ENCODE results near the gene DENND2A.

- TF ChIP-seq YY1 (IDR thresholded peaks at IDR 0.05; ENCODE audit: insufficient read depth, insufficient read length) (no peak), ZNF274 (IDR thresholded peaks at IDR 0.05; ENCODE audit: low read depth, low read length) (no peak)
These were observed 1.0 kb upstream of the DENND2A start for GRCh38 chr7:140641524-140642195.
